ENCODE measurements around the gene FRMPD4. TPM values are rescaled to one million over a fixed set of nuclear protein-coding genes. Genes with fewer than 3 reads are reported as not detected.

FRMPD4 gene
- total RNA-seq, 1 donor from 2014 or later: 0.54 TPM

- no peaks in the 10 kb centered on the region for H3K27me3 ChIP-seq (ENCODE audit: insufficient read depth, low read length)
- no peak overlapping the region for H3K4me3 ChIP-seq (ENCODE audit: insufficient read depth, low read depth, low read length)
- H3K4me1 ChIP-seq (ENCODE audit: insufficient read depth, low read length): no peaks in the 10 kb centered on the region
- H3K9ac ChIP-seq (ENCODE audit: low read length): no peak overlapping the region
- H3K4me2 ChIP-seq (ENCODE audit: low read length): no peak overlapping the region
- H3K9me3 Mint-ChIP-seq (ENCODE audit: unreplicated experiment): no peaks in the 10 kb centered on the region
- no peaks in the 10 kb centered on the region for H3K27me3 Mint-ChIP-seq (ENCODE audit: low read depth, unreplicated experiment)
- H3K36me3 ChIP-seq (ENCODE audit: insufficient read depth, low read length): no peaks in the 10 kb centered on the region
- no peak for FAIRE-seq
- no peak overlapping the region for H3K27ac Mint-ChIP-seq (ENCODE audit: unreplicated experiment)
- no peaks in the 10 kb centered on the region for H4K20me1 ChIP-seq (ENCODE audit: insufficient read depth, low read length)
- H3K79me2 ChIP-seq (ENCODE audit: insufficient read depth, low read length): no peaks in the 10 kb centered on the region
- DNase-seq (ENCODE audit: low read depth): no peak
- H3K9me3 ChIP-seq (ENCODE audit: insufficient read depth, low read depth, low read length): no peaks in the 10 kb centered on the region
- no peak overlapping the region for H2AFZ ChIP-seq (ENCODE audit: low read depth, low read length)
- no peak overlapping the region for H3K4me3 Mint-ChIP-seq (ENCODE audit: unreplicated experiment)
- no peak overlapping the region for H3K27ac ChIP-seq (ENCODE audit: low read depth, low read length)
- no peak for TF ChIP-seq EZH2 (IDR thresholded peaks at IDR 0.05; ENCODE audit: insufficient read depth, low read length)
- no peak for TF ChIP-seq CTCF (IDR thresholded peaks at IDR 0.05; ENCODE audit: insufficient read depth, low read depth, low read length)
- no peaks in the 10 kb centered on the region for H3K4me1 Mint-ChIP-seq (ENCODE audit: low read depth, unreplicated experiment)
- no peaks in the 10 kb centered on the region for H3K36me3 Mint-ChIP-seq (ENCODE audit: low read depth, unreplicated experiment)
These were observed 548.1 kb downstream of the FRMPD4 start for GRCh38 chrX:12686331-12686730.

DNA sequence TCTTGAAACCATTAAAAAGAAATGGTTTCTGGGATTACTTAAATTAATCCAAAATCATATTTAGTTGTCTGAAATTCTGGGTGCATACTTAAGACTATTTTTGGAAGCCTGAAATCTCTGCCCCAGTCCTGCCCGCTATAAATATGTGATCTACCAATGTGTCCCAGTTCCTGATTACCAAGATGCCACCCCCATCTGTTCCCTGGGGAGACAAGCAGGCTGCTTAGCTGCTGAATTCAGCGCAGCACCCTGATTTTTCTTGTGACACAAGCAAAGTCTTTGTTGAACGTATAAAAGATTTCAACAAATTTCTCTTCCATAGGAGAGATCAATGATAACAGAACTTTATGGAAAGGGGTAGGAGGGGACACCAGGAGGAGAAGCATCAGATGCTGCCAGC lies 552.4 kb downstream of the FRMPD4 start:
- Mint-ChIP-seq H3K36me3 (ENCODE audit: low read depth, unreplicated experiment) (no peaks in the 10 kb centered on the region), H3K4me3 (ENCODE audit: unreplicated experiment) (no peak overlapping the region), H3K4me1 (ENCODE audit: low read depth, unreplicated experiment) (no peaks in the 10 kb centered on the region), H3K27me3 (ENCODE audit: low read depth, unreplicated experiment) (no peaks in the 10 kb centered on the region), H3K27ac (ENCODE audit: unreplicated experiment) (no peak overlapping the region), H3K9me3 (ENCODE audit: unreplicated experiment) (no peaks in the 10 kb centered on the region)
- Histone ChIP-seq H2AFZ (ENCODE audit: low read depth, low read length) (no peak overlapping the region), H3K27ac (ENCODE audit: low read depth, low read length) (no peak overlapping the region), H3K4me3 (ENCODE audit: insufficient read depth, low read depth, low read length) (no peak overlapping the region), H3K9me3 (ENCODE audit: insufficient read depth, low read depth, low read length) (no peaks in the 10 kb centered on the region), H3K4me1 (ENCODE audit: insufficient read depth, low read length) (no peaks in the 10 kb centered on the region), H4K20me1 (ENCODE audit: insufficient read depth, low read length) (no peaks in the 10 kb centered on the region), H3K79me2 (ENCODE audit: insufficient read depth, low read length) (no peaks in the 10 kb centered on the region), H3K9ac (ENCODE audit: low read length) (no peak overlapping the region), H3K27me3 (ENCODE audit: insufficient read depth, low read length) (no peaks in the 10 kb centered on the region), H3K36me3 (ENCODE audit: insufficient read depth, low read length) (no peaks in the 10 kb centered on the region), H3K4me2 (ENCODE audit: low read length) (no peak overlapping the region)
- peak; percentile 54 for FAIRE-seq
- no peak for DNase-seq (ENCODE audit: low read depth)
- TF ChIP-seq CTCF (IDR thresholded peaks at IDR 0.05; ENCODE audit: insufficient read depth, low read depth, low read length): no peak
- no peak for TF ChIP-seq EZH2 (IDR thresholded peaks at IDR 0.05; ENCODE audit: insufficient read depth, low read length)

- no peak for FAIRE-seq
- H3K36me3 ChIP-seq (ENCODE audit: insufficient read depth, low read length): no peaks in the 10 kb centered on the region
- no peak overlapping the region for H3K9ac ChIP-seq (ENCODE audit: low read length)
These were observed 555.5 kb downstream of the FRMPD4 start for GRCh38 chrX:12693754-12694153.

More at GRCh38 chrX:12693754-12694153, 555.5 kb downstream of the FRMPD4 start:
- H3K4me1 ChIP-seq (ENCODE audit: insufficient read depth, low read length): no peaks in the 10 kb centered on the region
- no peak overlapping the region for H3K4me3 ChIP-seq (ENCODE audit: insufficient read depth, low read depth, low read length)
- Mint-ChIP-seq H3K4me1 (ENCODE audit: low read depth, unreplicated experiment) (no peaks in the 10 kb centered on the region), H3K27me3 (ENCODE audit: low read depth, unreplicated experiment) (no peaks in the 10 kb centered on the region), H3K9me3 (ENCODE audit: unreplicated experiment) (no peaks in the 10 kb centered on the region), H3K36me3 (ENCODE audit: low read depth, unreplicated experiment) (no peaks in the 10 kb centered on the region), H3K4me3 (ENCODE audit: unreplicated experiment) (no peak overlapping the region), H3K27ac (ENCODE audit: unreplicated experiment) (no peak overlapping the region)
- H3K79me2 ChIP-seq (ENCODE audit: insufficient read depth, low read length): no peaks in the 10 kb centered on the region
- H3K27ac ChIP-seq (ENCODE audit: low read depth, low read length): no peak overlapping the region
- H3K4me2 ChIP-seq (ENCODE audit: low read length): no peak overlapping the region
- DNase-seq (ENCODE audit: low read depth): no peak
- no peaks in the 10 kb centered on the region for H4K20me1 ChIP-seq (ENCODE audit: insufficient read depth, low read length)
- no peak overlapping the region for H2AFZ ChIP-seq (ENCODE audit: low read depth, low read length)
- H3K9me3 ChIP-seq (ENCODE audit: insufficient read depth, low read depth, low read length): no peaks in the 10 kb centered on the region
- TF ChIP-seq EZH2 (IDR thresholded peaks at IDR 0.05; ENCODE audit: insufficient read depth, low read length) (no peak), CTCF (IDR thresholded peaks at IDR 0.05; ENCODE audit: insufficient read depth, low read depth, low read length) (no peak)
- no peaks in the 10 kb centered on the region for H3K27me3 ChIP-seq (ENCODE audit: insufficient read depth, low read length)

Measured in astrocyte (in vitro differentiated cells and primary cell).